Measurements from ENCODE around the gene ARL8A. TPM values are rescaled to one million over a fixed set of nuclear protein-coding genes. Genes with fewer than 3 reads are reported as not detected.
"Not testable (repeated sequence)": the region's sequence is repeated elsewhere in the genome, so short reads cannot be mapped to it uniquely, and the experiment has no call there.

The ARL8A gene
- total and polyA plus RNA-seq, 10 of the 15 experiments (the other 5 are each of a cell fraction or from before 2014, with no cell fraction given) = 0.34 to 49.2 (median 15.4) TPM

GRCh38 chr1:202112859-202113689 is 31.5 kb downstream of the ARL8A start (continued):
- TF ChIP-seq NFYB (IDR thresholded peaks at IDR 0.05; ENCODE audit: insufficient read depth, low read depth, low read length) (no peak), POLR2AphosphoS5 (IDR thresholded peaks at IDR 0.05; ENCODE audit: low read length) (no peak), PML (IDR thresholded peaks at IDR 0.05; ENCODE audit: low read length) (no peak), NKRF (conservative IDR thresholded peaks at IDR 0.05) (no peak), FOXK2 (IDR thresholded peaks at IDR 0.05) (no peak), EP300 (IDR thresholded peaks at IDR 0.05; ENCODE audit: borderline replicate concordance in 1 of 2, control insufficient read depth in 1 of 2, low read depth in 2 of 2, low read length in 2 of 2) (no peak), TCF3 (IDR thresholded peaks at IDR 0.05; ENCODE audit: borderline replicate concordance, insufficient read depth, low read depth, low read length) (no peak), SMAD1 (IDR thresholded peaks at IDR 0.05; ENCODE audit: low read depth, partially characterized antibody) (no peak), RB1 (IDR thresholded peaks at IDR 0.05; ENCODE audit: borderline replicate concordance) (no peak), DPF2 (IDR thresholded peaks at IDR 0.05) (no peak), HDAC6 (IDR thresholded peaks at IDR 0.05; ENCODE audit: unreplicated experiment) (no peak)

GRCh38 chr1:202111589-202111988 is 32.9 kb downstream of the ARL8A start:
- BruUV-seq (replicated peaks); DNase-seq (ENCODE audit: low read depth, low spot score); POLR2A ChIA-PET; H3K27ac ChIP-seq (ENCODE audit: control insufficient read depth, insufficient read depth); intact Hi-C loops (cut with micrococcal nuclease; ENCODE audit: unreplicated experiment); H3K9ac ChIP-seq (ENCODE audit: control insufficient read depth, insufficient read depth, low read length); H3K36me3 ChIP-seq (ENCODE audit: control insufficient read depth in 2 of 2, insufficient read depth in 2 of 2, low read length in 1 of 2); H2AFZ ChIP-seq (ENCODE audit: control insufficient read depth, low read depth, low read length); in situ Hi-C loops (cut with MboI); H3K79me2 ChIP-seq (ENCODE audit: control insufficient read depth, insufficient read depth, low read length); H3K9me3 ChIP-seq (replicated peaks; ENCODE audit: control insufficient read depth, insufficient read depth, low read length); H4K20me1 ChIP-seq (ENCODE audit: control insufficient read depth, insufficient read depth); FAIRE-seq; H3K4me3 ChIP-seq; H3K4me2 ChIP-seq (ENCODE audit: control insufficient read depth, insufficient read depth); H3K27me3 ChIP-seq (replicated peaks in 1 of 2; ENCODE audit: control insufficient read depth in 2 of 2, insufficient read depth in 2 of 2, low read length in 1 of 2); ATAC-seq: not testable (repeated sequence)
- CTCF ChIA-PET = interaction anchor here (0.7 to 10.5 kb wide), 2 partner anchors 26 to 102 kb away, joined by 3 to 171 read pairs; partner anchors contain the start of gene ELF3
- SMC1A ChIA-PET (ENCODE audit: uncharacterized antibody, unreplicated experiment) = interaction anchor here (0.6 kb wide), 1 partner anchor 101 kb away, joined by 3 read pairs; the partner anchor contains the start of gene ELF3
- WGBS (ENCODE audit: insufficient coverage, insufficient replicate concordance, low lambda C conversion rate, missing lambda C conversion rate) = 20% methylated on average over 7 of the region's 7 CpGs
- H3K4me1 ChIP-seq (ENCODE audit: control insufficient read depth, insufficient read depth, low read length) = peaks cover 14% of the 10 kb centered on the region
- RAD21 ChIA-PET (ENCODE audit: unreplicated experiment) = interaction anchor here (3.7 kb wide), 1 partner anchor 102 kb away, joined by 59 read pairs; the partner anchor contains the start of gene ELF3

Measured in GM12878 (cell line).